ENCODE measurements around the gene PLD1.

DNA sequence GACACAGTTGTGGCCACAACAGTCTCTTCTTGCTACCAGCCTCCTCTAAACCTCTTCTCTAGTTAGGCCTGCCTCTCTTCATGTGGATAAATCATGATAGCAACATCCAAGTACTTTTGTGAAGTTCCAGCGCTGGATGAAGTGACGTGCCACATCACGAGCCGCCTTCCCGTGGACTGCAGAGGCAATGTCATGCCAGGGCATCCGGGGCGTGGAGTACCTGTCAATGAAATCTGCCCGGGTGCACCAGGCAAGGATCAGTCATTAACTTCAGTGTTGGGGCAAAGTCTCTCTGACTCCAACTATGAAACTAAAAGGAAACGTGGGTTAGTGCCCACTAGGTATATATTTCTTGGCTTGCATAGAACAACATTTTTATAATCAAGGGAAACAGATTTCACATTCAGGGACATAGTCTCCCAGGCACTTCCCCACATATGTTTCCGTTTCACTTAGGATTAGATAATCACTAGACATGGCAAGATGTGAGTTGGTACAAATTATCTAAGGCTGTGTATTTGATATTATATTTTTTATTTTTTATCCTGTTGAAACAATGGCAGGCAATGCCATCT, 133.6 kb downstream of the PLD1 start:
- TF ChIP-seq ATF2 (tag by site-specific recombination; IDR thresholded peaks at IDR 0.05; ENCODE audit: low read depth) = no peak
- TF ChIP-seq KLF10 (tag by site-specific recombination; IDR thresholded peaks at IDR 0.05) = no peak
- no peak for TF ChIP-seq SETDB1 (IDR thresholded peaks at IDR 0.05; ENCODE audit: insufficient read length, low read length)

All from HEK293 (cell line).